ENCODE results near the gene CERS1.

CERS1 gene

DNA sequence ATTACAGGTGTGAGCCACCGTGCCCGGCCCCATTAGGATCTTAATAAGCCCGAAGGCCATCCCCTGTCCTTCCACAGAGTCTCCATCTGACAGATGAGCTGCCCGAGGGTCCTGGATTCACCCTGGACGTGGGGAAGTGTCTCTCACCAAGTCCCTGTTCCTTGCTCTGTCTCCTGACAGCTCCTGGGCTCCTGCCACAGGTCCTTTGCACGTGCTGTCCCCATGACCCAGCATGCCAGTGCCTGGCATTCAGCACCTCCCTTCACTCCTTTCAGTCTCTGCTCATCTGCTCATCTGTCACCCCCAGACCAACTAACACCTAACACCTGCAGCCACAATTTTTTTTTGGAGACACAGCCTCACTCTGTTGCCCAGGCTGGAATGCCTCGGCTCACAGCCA is 14.5 kb downstream of the CERS1 start:
- no CpG with 5 or more reads among the region's 7 CpGs for WGBS (ENCODE audit: extremely low coverage, insufficient coverage, low lambda C conversion rate)

DNA sequence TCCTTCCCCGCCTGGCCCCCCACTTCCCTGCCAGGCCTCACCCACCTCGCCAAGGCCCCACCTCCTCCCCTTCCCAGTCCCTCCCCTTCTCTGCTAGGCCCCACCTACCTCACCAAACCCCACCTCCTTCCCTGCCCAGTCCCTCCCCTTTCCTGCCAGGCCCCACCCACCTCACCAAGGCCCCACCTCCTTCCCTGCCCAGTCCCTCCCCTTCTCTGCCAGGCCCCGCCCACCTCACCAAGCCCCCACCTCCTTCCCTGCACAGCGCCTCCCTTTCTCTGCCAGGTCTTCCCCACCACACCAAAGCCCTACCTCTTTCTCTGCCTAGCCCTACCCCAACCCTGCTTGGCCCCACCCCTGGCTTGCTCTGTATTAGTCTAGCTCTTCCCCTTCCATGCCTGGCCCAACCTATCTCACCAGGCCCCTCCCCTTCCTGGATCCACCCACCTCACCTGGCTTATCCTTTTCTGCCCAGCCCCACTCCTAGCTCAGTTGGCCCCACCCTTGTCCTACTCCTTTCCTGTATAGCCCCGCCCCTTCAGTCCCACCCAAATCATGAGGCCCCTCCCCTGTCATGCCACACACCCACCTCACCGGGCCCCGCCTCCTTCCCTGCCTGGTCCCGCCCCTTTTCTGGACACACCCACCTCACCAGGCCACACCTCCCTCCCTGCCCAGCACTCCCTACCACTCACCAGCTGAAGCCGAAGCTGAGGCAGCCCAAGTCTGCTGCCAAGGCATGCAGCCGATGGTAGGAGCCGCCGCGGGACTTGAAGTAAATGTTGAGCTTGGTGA is 16.2 kb downstream of the CERS1 start:
- Histone ChIP-seq H3K4me3 (ENCODE audit: low read length) (no peak overlapping the region), H2BK15ac (replicated peaks; ENCODE audit: low read depth) (no peak overlapping the region), H3K79me1 (ENCODE audit: low read length) (no peaks in the 10 kb centered on the region), H3K4me2 (ENCODE audit: low read length) (no peak overlapping the region), H3K23ac (ENCODE audit: low read length) (no peak overlapping the region), H4K5ac (ENCODE audit: low read length) (no peak overlapping the region), H3K4ac (ENCODE audit: low read depth, low read length) (no peak overlapping the region), H3K27ac (ENCODE audit: low read depth, low read length) (no peak overlapping the region), H3K9ac (ENCODE audit: low read length) (no peak overlapping the region), H3K36me3 (ENCODE audit: control insufficient read depth, insufficient read depth, low read length) (no peaks in the 10 kb centered on the region), H3K4me1 (ENCODE audit: control insufficient read depth, low read depth, low read length) (no peaks in the 10 kb centered on the region), H4K8ac (ENCODE audit: low read depth, low read length) (no peak overlapping the region), H2AK5ac (ENCODE audit: low read length) (no peak overlapping the region), H2BK5ac (ENCODE audit: low read length) (no peak overlapping the region), H3K56ac (ENCODE audit: low read length) (no peak overlapping the region), H3K18ac (ENCODE audit: low read length) (no peak overlapping the region), H2BK120ac (ENCODE audit: low read depth, low read length) (no peak overlapping the region), H3K27me3 (ENCODE audit: insufficient read depth, low read length, poor library complexity) (no peaks in the 10 kb centered on the region), H3K79me2 (ENCODE audit: control insufficient read depth, insufficient read depth, low read length) (no peaks in the 10 kb centered on the region)
- WGBS (ENCODE audit: extremely low coverage, insufficient coverage, low lambda C conversion rate) = no CpG with 5 or more reads among the region's 13 CpGs
- peak; percentile 72 for DNase-seq

More for the DNA sequence above, 14.5 kb downstream of the CERS1 start:
- H3K27me3 ChIP-seq (ENCODE audit: insufficient read depth, low read length, poor library complexity) = no peaks in the 10 kb centered on the region
- no peaks in the 10 kb centered on the region for H3K36me3 ChIP-seq (ENCODE audit: control insufficient read depth, insufficient read depth, low read length)
- no peak overlapping the region for H4K5ac ChIP-seq (ENCODE audit: low read length)
- H2AK5ac ChIP-seq (ENCODE audit: low read length) = no peak overlapping the region
- no peak overlapping the region for H3K23ac ChIP-seq (ENCODE audit: low read length)
- H3K79me1 ChIP-seq (ENCODE audit: low read length) = no peaks in the 10 kb centered on the region
- no peak overlapping the region for H3K56ac ChIP-seq (ENCODE audit: low read length)
- H3K4me2 ChIP-seq (ENCODE audit: low read length) = no peak overlapping the region
- no peak overlapping the region for H2BK5ac ChIP-seq (ENCODE audit: low read length)
- H3K79me2 ChIP-seq (ENCODE audit: control insufficient read depth, insufficient read depth, low read length) = no peaks in the 10 kb centered on the region
- no peak overlapping the region for H4K8ac ChIP-seq (ENCODE audit: low read depth, low read length)
- no peak overlapping the region for H3K9ac ChIP-seq (ENCODE audit: low read length)
- H3K27ac ChIP-seq (ENCODE audit: low read depth, low read length) = no peak overlapping the region
- H2BK15ac ChIP-seq (replicated peaks; ENCODE audit: low read depth) = no peak overlapping the region
- no peak for DNase-seq
- H3K4me3 ChIP-seq (ENCODE audit: low read length) = no peak overlapping the region
- H3K4ac ChIP-seq (ENCODE audit: low read depth, low read length) = no peak overlapping the region
- H3K18ac ChIP-seq (ENCODE audit: low read length) = no peak overlapping the region
- no peaks in the 10 kb centered on the region for H3K4me1 ChIP-seq (ENCODE audit: control insufficient read depth, low read depth, low read length)
- no peak overlapping the region for H2BK120ac ChIP-seq (ENCODE audit: low read depth, low read length)

DNA sequence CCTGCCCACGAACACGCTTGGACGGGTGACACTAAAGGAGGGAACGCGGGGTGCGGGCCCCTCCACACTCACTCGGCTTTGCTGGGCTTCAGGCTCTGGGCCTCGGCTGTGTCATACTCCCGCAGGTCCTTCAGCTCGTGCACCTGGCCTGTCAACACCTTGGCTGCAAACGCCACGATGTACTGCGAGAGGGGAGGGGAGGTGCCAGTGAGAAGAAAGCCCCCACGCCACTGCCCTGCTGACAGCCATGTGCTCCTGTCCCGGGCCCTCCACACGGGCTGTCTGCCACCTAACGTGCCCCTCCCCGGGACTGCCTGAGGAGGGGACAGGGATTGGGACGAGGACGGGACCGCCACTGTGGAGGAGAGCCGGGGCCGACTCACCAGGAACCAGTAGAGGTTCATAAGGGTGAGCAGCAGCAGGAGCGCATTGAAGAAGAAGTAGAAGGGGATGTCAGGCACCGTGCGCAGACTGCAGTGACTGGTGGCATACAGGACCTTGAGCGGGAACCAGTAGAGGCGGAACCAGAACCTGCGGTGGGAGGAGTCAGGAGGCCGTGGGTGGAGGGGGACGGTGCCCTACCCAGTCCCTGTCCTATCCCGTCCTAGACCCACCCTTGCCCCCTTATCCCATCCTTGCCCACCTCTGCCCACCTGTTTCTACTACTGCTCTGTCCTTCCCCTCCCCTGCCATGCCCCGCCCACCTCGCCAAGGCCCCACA is 16.9 kb downstream of the CERS1 start:
- H3K36me3 ChIP-seq (ENCODE audit: control insufficient read depth, insufficient read depth, low read length) = no peaks in the 10 kb centered on the region

DNA sequence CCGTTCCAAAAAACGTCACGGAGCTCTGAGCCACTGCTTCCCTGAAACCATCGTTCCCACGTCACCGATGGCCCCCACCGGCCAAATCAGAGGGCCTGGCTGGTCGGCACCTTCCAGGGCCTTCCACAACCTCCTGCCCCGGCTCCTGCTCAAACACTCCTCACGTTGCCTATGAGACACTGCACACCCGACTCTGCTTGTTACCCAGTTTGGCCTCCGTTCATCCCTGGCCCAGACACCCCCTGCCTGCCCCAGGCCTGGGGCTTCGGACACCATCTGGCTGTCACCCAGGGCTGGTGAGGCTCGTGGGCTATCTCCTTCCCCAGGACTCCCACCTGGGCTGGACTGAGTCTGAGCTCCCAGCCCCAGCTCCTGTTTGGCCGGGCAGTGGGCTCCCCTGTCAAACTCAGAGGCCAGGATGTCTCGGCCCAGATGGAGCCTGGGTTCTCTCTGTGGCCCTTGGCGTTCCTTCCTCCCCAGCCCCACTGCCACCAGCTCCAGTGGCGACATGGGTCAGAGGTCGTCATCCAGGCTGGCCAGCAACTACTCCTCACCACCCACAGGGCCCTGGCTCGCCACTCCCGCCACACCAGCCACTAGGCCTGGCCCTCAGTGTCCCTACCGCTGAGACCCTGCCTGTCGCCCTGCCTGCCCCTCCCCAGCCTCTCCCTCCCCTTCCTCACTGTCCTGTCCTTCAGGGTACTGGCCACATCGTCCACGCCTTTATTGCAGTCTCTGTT is 17.7 kb downstream of the CERS1 start:
- Histone ChIP-seq H4K8ac (ENCODE audit: low read depth, low read length) (no peak overlapping the region), H3K4me2 (ENCODE audit: low read length) (no peak overlapping the region), H3K4ac (ENCODE audit: low read depth, low read length) (no peak overlapping the region), H2BK120ac (ENCODE audit: low read depth, low read length) (no peak overlapping the region), H4K5ac (ENCODE audit: low read length) (no peak overlapping the region), H3K36me3 (ENCODE audit: control insufficient read depth, insufficient read depth, low read length) (no peaks in the 10 kb centered on the region), H3K23ac (ENCODE audit: low read length) (no peak overlapping the region), H2BK15ac (replicated peaks; ENCODE audit: low read depth) (no peak overlapping the region), H3K4me1 (ENCODE audit: control insufficient read depth, low read depth, low read length) (no peaks in the 10 kb centered on the region), H3K79me2 (ENCODE audit: control insufficient read depth, insufficient read depth, low read length) (no peaks in the 10 kb centered on the region), H3K56ac (ENCODE audit: low read length) (no peak overlapping the region), H3K27ac (ENCODE audit: low read depth, low read length) (no peak overlapping the region), H3K27me3 (ENCODE audit: insufficient read depth, low read length, poor library complexity) (no peaks in the 10 kb centered on the region), H3K18ac (ENCODE audit: low read length) (no peak overlapping the region), H3K9ac (ENCODE audit: low read length) (no peak overlapping the region), H2BK5ac (ENCODE audit: low read length) (no peak overlapping the region), H3K79me1 (ENCODE audit: low read length) (no peaks in the 10 kb centered on the region), H2AK5ac (ENCODE audit: low read length) (no peak overlapping the region), H3K4me3 (ENCODE audit: low read length) (no peak overlapping the region)
- WGBS (ENCODE audit: extremely low coverage, insufficient coverage, low lambda C conversion rate) = no CpG with 5 or more reads among the region's 25 CpGs
- DNase-seq = no peak

More for the DNA sequence above, 16.9 kb downstream of the CERS1 start:
- H4K5ac ChIP-seq (ENCODE audit: low read length) = no peak overlapping the region
- H2BK15ac ChIP-seq (replicated peaks; ENCODE audit: low read depth) = no peak overlapping the region
- H3K56ac ChIP-seq (ENCODE audit: low read length) = no peak overlapping the region
- no peaks in the 10 kb centered on the region for H3K79me1 ChIP-seq (ENCODE audit: low read length)
- H4K8ac ChIP-seq (ENCODE audit: low read depth, low read length) = no peak overlapping the region
- no peaks in the 10 kb centered on the region for H3K27me3 ChIP-seq (ENCODE audit: insufficient read depth, low read length, poor library complexity)
- no peak overlapping the region for H3K4ac ChIP-seq (ENCODE audit: low read depth, low read length)
- DNase-seq = no peak
- no peak overlapping the region for H2AK5ac ChIP-seq (ENCODE audit: low read length)
- H3K27ac ChIP-seq (ENCODE audit: low read depth, low read length) = no peak overlapping the region
- no CpG with 5 or more reads among the region's 34 CpGs for WGBS (ENCODE audit: extremely low coverage, insufficient coverage, low lambda C conversion rate)
- H3K9ac ChIP-seq (ENCODE audit: low read length) = no peak overlapping the region
- H3K23ac ChIP-seq (ENCODE audit: low read length) = no peak overlapping the region
- no peaks in the 10 kb centered on the region for H3K79me2 ChIP-seq (ENCODE audit: control insufficient read depth, insufficient read depth, low read length)
- no peak overlapping the region for H3K4me2 ChIP-seq (ENCODE audit: low read length)
- H2BK5ac ChIP-seq (ENCODE audit: low read length) = no peak overlapping the region
- H2BK120ac ChIP-seq (ENCODE audit: low read depth, low read length) = no peak overlapping the region
- no peaks in the 10 kb centered on the region for H3K4me1 ChIP-seq (ENCODE audit: control insufficient read depth, low read depth, low read length)
- H3K18ac ChIP-seq (ENCODE audit: low read length) = no peak overlapping the region
- H3K4me3 ChIP-seq (ENCODE audit: low read length) = no peak overlapping the region

DNA sequence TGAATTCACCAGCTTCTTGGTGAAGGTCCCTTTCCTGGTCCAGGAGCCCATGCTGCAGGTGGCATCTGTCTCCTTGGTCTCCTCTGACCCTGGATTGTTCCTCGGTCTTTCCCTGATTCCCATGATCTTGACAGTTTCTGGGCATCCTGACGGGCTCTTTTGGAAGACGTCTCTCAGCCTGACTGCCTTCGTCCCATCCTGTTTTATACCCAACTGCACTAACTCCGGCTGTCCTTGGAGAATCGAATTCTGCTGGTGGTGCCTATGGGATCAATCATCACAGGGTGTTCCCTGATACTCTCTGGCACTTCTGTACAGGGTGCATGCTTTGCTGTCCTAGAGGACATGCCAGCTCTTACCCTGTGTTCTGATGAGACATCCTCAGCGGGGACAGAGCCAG is 19.1 kb downstream of the CERS1 start:
- Histone ChIP-seq H3K79me1 (ENCODE audit: low read length) (no peaks in the 10 kb centered on the region), H2BK15ac (replicated peaks; ENCODE audit: low read depth) (no peak overlapping the region), H4K5ac (ENCODE audit: low read length) (no peak overlapping the region), H2BK5ac (ENCODE audit: low read length) (no peak overlapping the region), H3K56ac (ENCODE audit: low read length) (no peak overlapping the region), H3K9ac (ENCODE audit: low read length) (no peak overlapping the region), H4K8ac (ENCODE audit: low read depth, low read length) (no peak overlapping the region), H3K4me1 (ENCODE audit: control insufficient read depth, low read depth, low read length) (no peaks in the 10 kb centered on the region), H3K18ac (ENCODE audit: low read length) (no peak overlapping the region), H3K23ac (ENCODE audit: low read length) (no peak overlapping the region), H3K4me3 (ENCODE audit: low read length) (no peak overlapping the region), H3K27me3 (ENCODE audit: insufficient read depth, low read length, poor library complexity) (no peaks in the 10 kb centered on the region), H3K27ac (ENCODE audit: low read depth, low read length) (no peak overlapping the region), H3K79me2 (ENCODE audit: control insufficient read depth, insufficient read depth, low read length) (no peaks in the 10 kb centered on the region), H3K36me3 (ENCODE audit: control insufficient read depth, insufficient read depth, low read length) (no peaks in the 10 kb centered on the region), H3K4me2 (ENCODE audit: low read length) (no peak overlapping the region), H2AK5ac (ENCODE audit: low read length) (no peak overlapping the region), H3K4ac (ENCODE audit: low read depth, low read length) (no peak overlapping the region), H2BK120ac (ENCODE audit: low read depth, low read length) (no peak overlapping the region)
- no peak for DNase-seq
- no CpG with 5 or more reads among the region's 7 CpGs for WGBS (ENCODE audit: extremely low coverage, insufficient coverage, low lambda C conversion rate)
